ENCODE results near the gene H2BK1. TPM values are rescaled to one million over a fixed set of nuclear protein-coding genes. Genes with fewer than 3 reads are reported as not detected.
A peak's percentile ranks its signal among the peaks of the same experiment; 100 is the strongest.

Gene H2BK1
- not detected in 2 replicates for total RNA-seq
- polyA plus RNA-seq, result not detected in 2 replicates
- polyA plus RNA-seq (2012), result not detected in 2 replicates
- polyA minus RNA-seq (ENCODE audit: low replicate concordance), result not detected in 2 replicates

DNA sequence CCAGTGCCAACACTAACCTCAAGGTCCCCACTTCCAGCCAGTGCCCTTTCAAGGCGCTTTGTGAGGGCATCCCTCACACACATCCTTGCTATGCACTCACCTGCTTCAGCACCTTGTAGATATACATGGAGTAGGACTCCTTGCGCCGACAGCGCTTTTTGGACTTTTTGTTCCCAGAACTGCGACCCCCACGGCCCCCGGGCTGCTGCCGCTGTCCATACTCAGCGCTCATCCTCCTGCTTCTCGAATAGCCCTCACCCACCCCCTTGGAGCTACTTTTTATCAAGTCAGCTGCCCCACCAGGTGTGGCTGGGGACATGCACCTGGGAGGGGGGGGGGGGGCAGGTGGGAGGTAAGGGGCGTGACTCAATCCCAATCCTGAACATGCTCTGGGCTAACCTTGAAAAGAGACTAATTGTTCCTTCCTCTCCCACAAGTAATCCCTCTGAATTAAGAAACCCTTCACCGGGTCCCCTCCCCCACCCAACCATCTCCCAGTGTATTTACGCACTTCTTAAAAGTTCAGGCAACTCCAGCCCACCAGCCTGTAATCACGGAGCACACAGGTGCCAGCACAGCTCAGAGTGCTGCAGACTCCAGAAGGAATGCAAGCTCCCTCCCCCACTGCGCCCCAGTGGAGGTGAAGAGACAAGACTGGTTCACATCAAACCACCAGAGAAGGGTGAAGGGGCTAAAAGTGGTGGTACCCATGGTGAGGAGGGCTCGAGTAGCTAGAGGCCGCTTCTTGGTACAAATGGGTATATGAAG is at the start of gene H2BK1:
H2BK1 (minus strand) TSS at position 402 of the 768 bp plus-strand sequence; CDS start at position 232, 170 bp downstream.
- no peak within 1 kb of the TSS for H3K27ac ChIP-seq (ENCODE audit: insufficient read depth, low read length)
- H2AFZ ChIP-seq (ENCODE audit: low read length), result no peak within 1 kb of the TSS
- H3K36me3 ChIP-seq (ENCODE audit: control insufficient read depth, insufficient read depth, low read length), result peaks cover 3% of the 10 kb centered on the region
- no peak within 1 kb of the TSS for H3K9ac ChIP-seq (ENCODE audit: insufficient read depth, low read length)
- H3K79me2 ChIP-seq (ENCODE audit: control insufficient read depth, insufficient read depth, low read length), result no peaks in the 10 kb centered on the region
- peaks cover 27% of the 10 kb centered on the region for H3K27me3 ChIP-seq (ENCODE audit: control insufficient read depth, insufficient read depth, low read length)
- TF ChIP-seq EZH2 (IDR thresholded peaks at IDR 0.05; ENCODE audit: low read length, missing control alignments) (no peak), CTCF (conservative IDR thresholded peaks at IDR 0.05 in 1 of 2, IDR thresholded peaks at IDR 0.05 in 1 of 2; ENCODE audit: low read depth in 1 of 2, low read length in 2 of 2) (no peak)
- no peak within 1 kb of the TSS for H3K4me3 ChIP-seq (replicated peaks in 1 of 4; ENCODE audit: control extremely low read depth in 1 of 4, insufficient read depth in 1 of 4, low read depth in 3 of 4, low read length in 4 of 4)
- H4K20me1 ChIP-seq (ENCODE audit: control insufficient read depth, extremely low read depth, insufficient read depth, low read length), result no peaks in the 10 kb centered on the region
- no peak for DNase-seq (ENCODE audit: low read depth in 2 of 2)
- H3K4me2 ChIP-seq (ENCODE audit: extremely low read depth, insufficient read depth, low read length), result no peak within 1 kb of the TSS
- H3K9me3 ChIP-seq (ENCODE audit: control insufficient read depth, insufficient read depth, low read depth, low read length), result no peaks in the 10 kb centered on the region
- no peaks in the 10 kb centered on the region for H3K4me1 ChIP-seq (ENCODE audit: control insufficient read depth, extremely low read depth, insufficient read depth, low read length)

DNA sequence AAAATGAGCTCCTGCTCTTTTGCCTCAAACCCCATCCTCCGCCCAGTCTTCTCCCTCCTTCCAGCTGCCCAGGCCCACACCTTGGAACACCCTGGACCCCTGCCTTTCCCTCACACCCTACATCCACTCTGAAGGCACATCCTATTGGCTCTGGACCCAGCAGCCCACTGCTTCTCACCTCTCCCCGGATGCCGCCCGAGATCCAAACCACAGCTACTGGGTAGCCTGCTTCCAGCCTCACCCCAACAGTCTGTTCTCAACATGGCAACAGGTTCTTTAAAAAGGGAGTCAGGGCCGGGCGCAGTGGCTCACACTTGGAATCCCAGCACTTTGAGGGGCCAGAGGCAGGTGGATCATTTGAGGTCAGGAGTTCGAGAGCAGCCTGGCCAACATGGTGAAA is 47.7 kb upstream of the H2BK1 start:
- TF ChIP-seq CTCF (conservative IDR thresholded peaks at IDR 0.05 in 1 of 2, IDR thresholded peaks at IDR 0.05 in 1 of 2; ENCODE audit: low read depth in 1 of 2, low read length in 2 of 2) (no peak), EZH2 (IDR thresholded peaks at IDR 0.05; ENCODE audit: low read length, missing control alignments) (no peak)
- H3K9ac ChIP-seq (ENCODE audit: insufficient read depth, low read length), result no peak overlapping the region
- DNase-seq (ENCODE audit: low read depth in 2 of 2), result no peak
- H3K27ac ChIP-seq (ENCODE audit: insufficient read depth, low read length), result no peak overlapping the region
- H3K27me3 ChIP-seq (ENCODE audit: control insufficient read depth, insufficient read depth, low read length), result peaks cover 24% of the 10 kb centered on the region
- H4K20me1 ChIP-seq (ENCODE audit: control insufficient read depth, extremely low read depth, insufficient read depth, low read length), result no peaks in the 10 kb centered on the region
- peaks cover 2% of the 10 kb centered on the region for H3K4me1 ChIP-seq (ENCODE audit: control insufficient read depth, extremely low read depth, insufficient read depth, low read length)
- no peak overlapping the region for H3K4me3 ChIP-seq (replicated peaks in 1 of 4; ENCODE audit: control extremely low read depth in 1 of 4, insufficient read depth in 1 of 4, low read depth in 3 of 4, low read length in 4 of 4)
- H2AFZ ChIP-seq (ENCODE audit: low read length), result no peak overlapping the region
- H3K4me2 ChIP-seq (ENCODE audit: extremely low read depth, insufficient read depth, low read length), result no peak overlapping the region
- no peaks in the 10 kb centered on the region for H3K79me2 ChIP-seq (ENCODE audit: control insufficient read depth, insufficient read depth, low read length)
- H3K9me3 ChIP-seq (ENCODE audit: control insufficient read depth, insufficient read depth, low read depth, low read length), result no peaks in the 10 kb centered on the region
- no peaks in the 10 kb centered on the region for H3K36me3 ChIP-seq (ENCODE audit: control insufficient read depth, insufficient read depth, low read length)

- H3K9me3 ChIP-seq (ENCODE audit: control insufficient read depth, insufficient read depth, low read depth, low read length), result no peaks in the 10 kb centered on the region
- H3K36me3 ChIP-seq (ENCODE audit: control insufficient read depth, insufficient read depth, low read length), result no peaks in the 10 kb centered on the region
- peaks cover 9% of the 10 kb centered on the region for H3K4me1 ChIP-seq (ENCODE audit: control insufficient read depth, extremely low read depth, insufficient read depth, low read length)
- no peak for DNase-seq (ENCODE audit: low read depth in 2 of 2)
- no peak overlapping the region for H3K27ac ChIP-seq (ENCODE audit: insufficient read depth, low read length)
- H3K9ac ChIP-seq (ENCODE audit: insufficient read depth, low read length), result peak overlapping the region; percentile 7
- no peaks in the 10 kb centered on the region for H3K79me2 ChIP-seq (ENCODE audit: control insufficient read depth, insufficient read depth, low read length)
- H3K27me3 ChIP-seq (ENCODE audit: control insufficient read depth, insufficient read depth, low read length), result peaks cover 15% of the 10 kb centered on the region
- H4K20me1 ChIP-seq (ENCODE audit: control insufficient read depth, extremely low read depth, insufficient read depth, low read length), result no peaks in the 10 kb centered on the region
- H3K4me3 ChIP-seq (replicated peaks in 1 of 4; ENCODE audit: control extremely low read depth in 1 of 4, insufficient read depth in 1 of 4, low read depth in 3 of 4, low read length in 4 of 4), result no peak overlapping the region
- no peak for TF ChIP-seq EZH2 (IDR thresholded peaks at IDR 0.05; ENCODE audit: low read length, missing control alignments)
- TF ChIP-seq CTCF (conservative IDR thresholded peaks at IDR 0.05 in 1 of 2, IDR thresholded peaks at IDR 0.05 in 1 of 2; ENCODE audit: low read depth in 1 of 2, low read length in 2 of 2), result no peak
- no peak overlapping the region for H2AFZ ChIP-seq (ENCODE audit: low read length)
- no peak overlapping the region for H3K4me2 ChIP-seq (ENCODE audit: extremely low read depth, insufficient read depth, low read length)
Observed at GRCh38 chr7:151256410-151257045, 46.2 kb upstream of the H2BK1 start.

Measured in fibroblast of lung (primary cell).